K562 (cell line): ENCODE data around the gene CERS2. TPM values are rescaled to one million over a fixed set of nuclear protein-coding genes. Genes with fewer than 3 reads are reported as not detected.
A peak's percentile ranks its signal among the peaks of the same experiment; 100 is the strongest.

ENCODE experiments used
- ELF4 ChIP-seq: fragments of 450-650 bp; formaldehyde crosslinking; IDR thresholded peaks from 2 replicates; pipeline ENCODE4 v1.4.0; 2022; ENCODE audit warnings: missing genetic modification characterization
- ETV5 ChIP-seq: sonication (generic); formaldehyde crosslinking; IDR thresholded peaks from 2 replicates; pipeline ENCODE4 v1.4.0; 2020; ENCODE audit warnings: low read depth, mild to moderate bottlenecking, missing genetic modification reagents
- HMG20B ChIP-seq: fragments of 250-450 bp; sonication (Bioruptor Pico); IDR thresholded peaks from 2 replicates; pipeline ENCODE4 v1.5.0; 2021; ENCODE audit warnings: mild to moderate bottlenecking
- HNRNPL ChIP-seq: fragments of 200-400 bp; formaldehyde crosslinking; IDR thresholded peaks from 2 replicates; pipeline ENCODE4 v1.6.1; 2017; ENCODE audit warnings: low read depth, mild to moderate bottlenecking, low read length
- NFATC3 ChIP-seq: fragments of 450-650 bp; IDR thresholded peaks from 2 replicates; pipeline ENCODE4 v1.6.1; 2017; ENCODE audit warnings: mild to moderate bottlenecking
- NFE2L1 ChIP-seq: fragments of 450-650 bp; IDR thresholded peaks from 2 replicates; pipeline ENCODE4 v1.6.1; 2016; ENCODE audit warnings: missing genetic modification characterization, low read depth, mild to moderate bottlenecking, missing compliant biosample characterization, moderate library complexity, borderline replicate concordance
- NFIC ChIP-seq: fragments of 450-650 bp; IDR thresholded peaks from 2 replicates; pipeline ENCODE4 v1.6.1; 2017; ENCODE audit warnings: mild to moderate bottlenecking, inconsistent platforms
- SNRNP70 ChIP-seq: fragments of 200-400 bp; formaldehyde crosslinking; optimal IDR thresholded peaks from 2 replicates; pipeline ENCODE3; 2017; ENCODE audit warnings: low read depth, low read length
- SRF ChIP-seq, 2 experiments: fragments of 250-450, 450-650 bp in 1 of 2; sonication (Bioruptor Pico) in 1 of 2; sonication (generic) in 1 of 2; formaldehyde crosslinking; IDR thresholded peaks; 2 replicates each; pipeline versions ENCODE4 v1.5.0 to v1.5.1; 2020 to 2022; ENCODE audit warnings: mild to moderate bottlenecking in 1 of 2, missing genetic modification reagents in 1 of 2
- STAT5A ChIP-seq: IDR thresholded peaks from 2 replicates; pipeline ENCODE4 v1.6.1; 2012; ENCODE audit warnings: low read length, inconsistent platforms, borderline replicate concordance
- SUPT5H ChIP-seq: fragments of 450-650 bp; IDR thresholded peaks from 2 replicates; pipeline ENCODE4 v1.6.1; 2016
- TAF7 ChIP-seq: fragments of 450-650 bp; IDR thresholded peaks from 2 replicates; pipeline ENCODE4 v1.6.1; 2016; ENCODE audit warnings: missing genetic modification characterization, missing compliant biosample characterization
- ZC3H4 ChIP-seq: sonication (generic); formaldehyde crosslinking; IDR thresholded peaks from 2 replicates; pipeline ENCODE4 v1.9.0; 2021; ENCODE audit warnings: missing genetic modification reagents, borderline replicate concordance
- ZFP36 ChIP-seq: fragments of 150-350 bp; IDR thresholded peaks from 2 replicates; pipeline ENCODE4 v1.6.1; 2018; ENCODE audit warnings: low read length, low read depth; ENCODE audit not compliant: partially characterized antibody
- ZNF224 ChIP-seq: sonication (generic); formaldehyde crosslinking; IDR thresholded peaks from 2 replicates; pipeline ENCODE4 v1.8.0; 2022; ENCODE audit warnings: mild to moderate bottlenecking, missing genetic modification reagents
- ZNF431 ChIP-seq: sonication (generic); formaldehyde crosslinking; IDR thresholded peaks from 2 replicates; pipeline ENCODE4 v1.8.0; 2022; ENCODE audit warnings: mild to moderate bottlenecking, missing genetic modification reagents
- ZSCAN32 ChIP-seq: fragments of 450-650 bp; formaldehyde crosslinking; IDR thresholded peaks from 2 replicates; pipeline ENCODE4 v1.4.0; 2020; ENCODE audit warnings: mild to moderate bottlenecking, moderate library complexity
- polyA plus RNA-seq, 8 experiments: library from polyadenylated mRNA; depleted of rRNA in 4 of 8; stranded (reverse) in 5 of 8; unstranded in 3 of 8; fragments of >200 nt; fragmentation: Nextera tagmentation in 2 of 8; fragmentation: Illumina TruSeq in 1 of 8; extraction: Ambion mirVana in 2 of 8; extraction: Trizol in 1 of 8; gene quantifications; 2 replicates each; pipeline versions ENCODE4 v1.2.1 to v1.2.3, GENCODE V29; 2011 to 2014; ENCODE audit warnings: inconsistent platforms in 1 of 8, missing spikeins in 1 of 8
- total RNA-seq, 7 experiments: library from RNA; depleted of rRNA in 6 of 7; stranded (reverse); fragments of >200 nt in 6 of 7; fragmentation: Illumina TruSeq in 2 of 7; extraction: Trizol in 2 of 7; gene quantifications; 2 replicates each; pipeline versions ENCODE4 v1.2.1 to v1.2.3, GENCODE V29; 2011 to 2021; ENCODE audit warnings: low replicate concordance in 1 of 7
- TF ChIP-seq, protein P1 (sequence below): fragments of 450-650 bp; IDR thresholded peaks from 2 replicates; pipeline ENCODE4 v1.6.1; 2017; ENCODE audit warnings: antibody characterized with exemption, mild to moderate bottlenecking
- TF ChIP-seq, protein P2 (sequence below): fragments of 250-450 bp; sonication (Bioruptor Pico); IDR thresholded peaks from 2 replicates; pipeline ENCODE4 v1.5.0; 2021; ENCODE audit warnings: mild to moderate bottlenecking, moderate library complexity
- TF ChIP-seq, protein P3 (sequence below): fragments of 200-800 bp; sonication (Bioruptor generic); IDR thresholded peaks from 2 replicates; pipeline ENCODE4 v1.6.1; 2017; ENCODE audit warnings: missing genetic modification characterization, missing compliant biosample characterization

The CERS2 gene
- total and polyA plus RNA-seq, 9 of the 15 experiments (the other 6 are each of a cell fraction or from before 2014, with no cell fraction given): 23.4 to 295 (median 132) TPM

DNA sequence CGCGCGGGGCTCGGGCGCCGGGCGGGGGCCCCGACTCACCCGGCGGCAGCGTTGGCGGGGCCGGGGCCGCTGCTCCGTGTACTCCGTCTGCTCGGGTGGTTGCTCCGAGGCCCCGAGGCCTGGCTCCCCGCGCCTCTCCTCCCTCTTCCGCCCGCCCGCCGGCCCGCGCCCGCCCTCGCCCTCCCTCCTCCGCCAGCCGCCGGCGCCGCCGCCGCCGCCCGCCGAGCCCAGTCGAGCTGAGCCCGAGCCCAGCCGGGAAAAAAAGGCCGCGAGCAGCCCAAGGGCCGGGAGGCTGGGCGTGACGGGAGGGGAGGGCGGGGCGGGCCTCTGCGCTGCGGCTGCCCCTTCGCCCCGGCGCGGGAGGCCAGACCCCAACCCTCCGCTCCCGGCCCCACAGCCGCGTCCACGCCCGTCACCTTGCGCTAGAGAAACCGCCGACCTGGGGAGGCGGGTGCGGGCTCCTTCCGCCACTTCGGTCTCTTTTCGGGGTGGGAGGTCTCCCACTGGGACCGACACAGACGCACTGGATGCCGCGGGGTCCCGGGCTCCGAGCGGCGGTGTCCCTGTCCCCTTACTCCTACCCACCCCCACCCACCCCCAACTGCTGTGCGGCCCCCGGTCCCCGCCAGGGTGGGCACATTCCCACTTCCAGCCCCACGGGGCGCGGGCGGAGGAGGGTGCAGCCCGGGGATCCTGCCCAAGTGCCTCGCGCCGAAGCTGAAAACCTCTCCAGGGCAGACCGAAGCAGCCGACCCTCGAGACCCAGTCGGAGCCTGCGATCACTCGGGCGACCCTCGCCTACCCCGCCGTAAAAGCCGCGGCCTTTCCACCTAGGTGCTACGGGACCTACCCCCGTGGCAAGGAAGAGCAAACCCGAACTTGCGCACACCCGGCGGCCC, at the start of gene CERS2 (continued):
- no peak for TF ChIP-seq TAF7 (tag)
- TF ChIP-seq, protein P1, sequence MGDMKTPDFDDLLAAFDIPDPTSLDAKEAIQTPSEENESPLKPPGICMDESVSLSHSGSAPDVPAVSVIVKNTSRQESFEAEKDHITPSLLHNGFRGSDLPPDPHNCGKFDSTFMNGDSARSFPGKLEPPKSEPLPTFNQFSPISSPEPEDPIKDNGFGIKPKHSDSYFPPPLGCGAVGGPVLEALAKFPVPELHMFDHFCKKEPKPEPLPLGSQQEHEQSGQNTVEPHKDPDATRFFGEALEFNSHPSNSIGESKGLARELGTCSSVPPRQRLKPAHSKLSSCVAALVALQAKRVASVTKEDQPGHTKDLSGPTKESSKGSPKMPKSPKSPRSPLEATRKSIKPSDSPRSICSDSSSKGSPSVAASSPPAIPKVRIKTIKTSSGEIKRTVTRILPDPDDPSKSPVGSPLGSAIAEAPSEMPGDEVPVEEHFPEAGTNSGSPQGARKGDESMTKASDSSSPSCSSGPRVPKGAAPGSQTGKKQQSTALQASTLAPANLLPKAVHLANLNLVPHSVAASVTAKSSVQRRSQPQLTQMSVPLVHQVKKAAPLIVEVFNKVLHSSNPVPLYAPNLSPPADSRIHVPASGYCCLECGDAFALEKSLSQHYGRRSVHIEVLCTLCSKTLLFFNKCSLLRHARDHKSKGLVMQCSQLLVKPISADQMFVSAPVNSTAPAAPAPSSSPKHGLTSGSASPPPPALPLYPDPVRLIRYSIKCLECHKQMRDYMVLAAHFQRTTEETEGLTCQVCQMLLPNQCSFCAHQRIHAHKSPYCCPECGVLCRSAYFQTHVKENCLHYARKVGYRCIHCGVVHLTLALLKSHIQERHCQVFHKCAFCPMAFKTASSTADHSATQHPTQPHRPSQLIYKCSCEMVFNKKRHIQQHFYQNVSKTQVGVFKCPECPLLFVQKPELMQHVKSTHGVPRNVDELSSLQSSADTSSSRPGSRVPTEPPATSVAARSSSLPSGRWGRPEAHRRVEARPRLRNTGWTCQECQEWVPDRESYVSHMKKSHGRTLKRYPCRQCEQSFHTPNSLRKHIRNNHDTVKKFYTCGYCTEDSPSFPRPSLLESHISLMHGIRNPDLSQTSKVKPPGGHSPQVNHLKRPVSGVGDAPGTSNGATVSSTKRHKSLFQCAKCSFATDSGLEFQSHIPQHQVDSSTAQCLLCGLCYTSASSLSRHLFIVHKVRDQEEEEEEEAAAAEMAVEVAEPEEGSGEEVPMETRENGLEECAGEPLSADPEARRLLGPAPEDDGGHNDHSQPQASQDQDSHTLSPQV: no peak
- peak; percentile 13; the same call in 1 of the 2 replicates for TF ChIP-seq HNRNPL
- no peak for TF ChIP-seq SNRNP70
- no peak for TF ChIP-seq ZNF431 (CRISPR knock-in tag)
- no peak for TF ChIP-seq ZNF224 (CRISPR knock-in tag)
- no peak for TF ChIP-seq ZFP36
- TF ChIP-seq SRF (CRISPR knock-in tag; IDR thresholded peaks at IDR 0.05): no peak
- TF ChIP-seq HMG20B (CRISPR knock-in tag): no peak
- peak; percentile 42; the same call in 1 of the 2 replicates for TF ChIP-seq SUPT5H
- peak; percentile 58; the same call in 1 of the 2 replicates for TF ChIP-seq ZC3H4
- no peak for TF ChIP-seq STAT5A
- TF ChIP-seq, protein P2, sequence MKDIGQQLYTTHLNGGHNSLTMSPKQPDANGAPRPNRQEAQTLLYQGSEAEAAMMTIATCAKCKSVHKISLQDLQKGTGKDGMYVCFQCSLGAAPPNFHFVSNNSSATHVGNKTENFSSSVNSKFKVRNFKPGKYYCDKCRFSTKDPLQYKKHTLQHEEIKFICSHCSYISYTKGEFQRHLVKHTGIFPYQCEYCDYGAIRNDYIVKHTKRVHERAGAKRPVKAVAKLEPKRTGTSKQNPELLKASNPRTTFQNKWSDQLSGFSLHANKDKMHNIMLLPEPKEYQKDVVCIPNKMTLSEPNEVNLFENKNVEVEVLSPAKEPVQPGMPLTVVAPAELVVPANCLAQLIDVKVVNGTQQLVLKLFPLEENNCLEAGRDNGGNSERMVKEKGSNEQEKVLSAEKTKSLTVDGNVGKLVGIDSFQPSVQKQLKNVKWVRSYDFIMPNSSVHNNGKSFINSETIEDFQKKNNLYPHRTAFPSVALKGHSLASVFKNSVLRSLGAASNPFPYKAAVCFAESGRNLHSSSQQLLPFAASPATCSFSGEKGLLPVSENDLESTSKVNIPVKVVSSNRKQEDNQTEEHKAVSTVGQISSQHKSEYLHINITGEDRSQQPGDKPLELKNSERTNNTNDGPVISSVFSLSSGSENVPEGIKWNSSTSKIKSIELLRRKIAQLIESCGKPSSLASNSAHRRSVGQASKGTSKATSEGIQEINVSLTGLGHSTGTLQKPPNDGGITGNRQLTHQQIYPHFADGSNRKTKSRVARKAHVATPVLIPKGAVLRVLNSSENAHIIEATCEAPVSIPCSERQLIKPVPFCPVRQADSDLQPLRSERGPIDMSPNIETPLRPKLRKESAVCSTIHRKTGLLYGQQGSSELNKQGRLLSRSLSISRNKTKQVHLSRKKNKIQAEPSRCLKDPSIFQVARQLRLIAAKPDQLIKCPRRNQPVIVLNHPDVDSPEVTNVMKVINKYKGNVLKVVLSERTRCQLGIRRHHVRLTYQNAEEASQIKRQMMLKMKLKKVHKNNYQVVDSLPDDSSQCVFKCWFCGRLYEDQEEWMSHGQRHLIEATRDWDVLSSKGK: no peak
- no peak for TF ChIP-seq ETV5 (CRISPR knock-in tag)
- TF ChIP-seq NFE2L1 (tag): no peak
- TF ChIP-seq ELF4 (CRISPR knock-in tag): no peak
- no peak for TF ChIP-seq ZSCAN32 (CRISPR knock-in tag)
- TF ChIP-seq NFIC: no peak
- TF ChIP-seq, protein P3, sequence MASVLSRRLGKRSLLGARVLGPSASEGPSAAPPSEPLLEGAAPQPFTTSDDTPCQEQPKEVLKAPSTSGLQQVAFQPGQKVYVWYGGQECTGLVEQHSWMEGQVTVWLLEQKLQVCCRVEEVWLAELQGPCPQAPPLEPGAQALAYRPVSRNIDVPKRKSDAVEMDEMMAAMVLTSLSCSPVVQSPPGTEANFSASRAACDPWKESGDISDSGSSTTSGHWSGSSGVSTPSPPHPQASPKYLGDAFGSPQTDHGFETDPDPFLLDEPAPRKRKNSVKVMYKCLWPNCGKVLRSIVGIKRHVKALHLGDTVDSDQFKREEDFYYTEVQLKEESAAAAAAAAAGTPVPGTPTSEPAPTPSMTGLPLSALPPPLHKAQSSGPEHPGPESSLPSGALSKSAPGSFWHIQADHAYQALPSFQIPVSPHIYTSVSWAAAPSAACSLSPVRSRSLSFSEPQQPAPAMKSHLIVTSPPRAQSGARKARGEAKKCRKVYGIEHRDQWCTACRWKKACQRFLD (CRISPR knock-in tag): no peak
- peak; percentile 87; the same call in 1 of the 2 replicates for TF ChIP-seq NFATC3
